Spleen (tissue), 11 donors: Measurements from ENCODE around the gene MTFR1L. TPM values are rescaled to one million over a fixed set of nuclear protein-coding genes. Genes with fewer than 3 reads are reported as not detected.

ENCODE experiments used
- DNase-seq: peaks from one replicate; pipeline ENCODE4 v3.0.0-alpha.2; 2020
- H3K27ac ChIP-seq, 8 donors: fragments of 200-600 bp; sonication (generic) in 7 of 8; 1 replicate in 4 of 8; 2 replicates in 4 of 8; pipeline versions ENCODE4 v1.5.0 to v1.8.0; 2016 to 2021; ENCODE audit warnings: inconsistent platforms in 4 of 8, mild to moderate bottlenecking in 4 of 8, moderate library complexity in 1 of 8
- H3K27me3 ChIP-seq, 7 donors: fragments of 200-600 bp; sonication (generic) in 6 of 7; replicated peaks in 1 of 7; 1 replicate in 4 of 7; 2 replicates in 3 of 7; pipeline versions ENCODE4 v1.5.0 to v1.8.0; 2016 to 2021; ENCODE audit warnings: inconsistent platforms in 3 of 7, mild to moderate bottlenecking in 1 of 7
- H3K36me3 ChIP-seq, 6 donors: fragments of 200-600 bp; sonication (generic) in 5 of 6; 1 replicate in 4 of 6; 2 replicates in 2 of 6; pipeline versions ENCODE4 v1.5.0 to v1.8.0; 2016 to 2021; ENCODE audit warnings: inconsistent platforms in 2 of 6
- H3K4me1 ChIP-seq, 6 donors: fragments of 200-600 bp; sonication (generic) in 5 of 6; 1 replicate in 3 of 6; 2 replicates in 3 of 6; pipeline versions ENCODE4 v1.5.0 to v1.8.0; 2016 to 2021; ENCODE audit warnings: inconsistent platforms in 3 of 6
- H3K4me3 ChIP-seq, 8 donors: fragments of 200-600 bp; sonication (generic) in 7 of 8; 1 replicate in 4 of 8; 2 replicates in 4 of 8; pipeline versions ENCODE4 v1.5.0 to v1.8.0; 2016 to 2021; ENCODE audit warnings: inconsistent platforms in 4 of 8, mild to moderate bottlenecking in 4 of 8, moderate library complexity in 2 of 8
- H3K9me3 ChIP-seq, 8 donors: fragments of 200-600 bp; sonication (generic) in 7 of 8; 1 replicate in 4 of 8; 2 replicates in 4 of 8; pipeline versions ENCODE4 v1.5.0 to v1.8.0; 2016 to 2021; ENCODE audit warnings: inconsistent platforms in 4 of 8
- CTCF ChIP-seq, 11 experiments: fragments of 200-600 bp in 7 of 11; fragments of 450-650 bp in 4 of 11; sonication (generic) in 4 of 11; IDR thresholded peaks in 8 of 11; conservative IDR thresholded peaks in 3 of 11; 1 replicate in 7 of 11; 2 replicates in 4 of 11; pipeline versions ENCODE4 v1.4.0 to v1.8.0; 2016 to 2021; ENCODE audit warnings: antibody characterized with exemption in 11 of 11, inconsistent platforms in 4 of 11, mild to moderate bottlenecking in 1 of 11
- POLR2A ChIP-seq, 3 donors: fragments of 450-650 bp; IDR thresholded peaks; one replicate each; pipeline ENCODE4 v1.5.1; 2017; ENCODE audit warnings: antibody characterized with exemption in 3 of 3, mild to moderate bottlenecking in 1 of 3
- POLR2AphosphoS5 ChIP-seq, 3 donors: sonication (generic); formaldehyde crosslinking; IDR thresholded peaks; one replicate each; pipeline ENCODE4 v1.5.1; 2017; ENCODE audit warnings: antibody characterized with exemption in 3 of 3
- WGBS, 5 donors: extraction: QIAGEN DNeasy Blood & Tissue Kit in 3 of 5; methylation state at CpG; one replicate each; pipeline versions ENCODE4 v1.1.5 to v1.1.7; 2013 to 2018; 5-methylcytosine and 5-hydroxymethylcytosine counted together
- intact Hi-C: fragments of 100-400 bp; cut with DNase I; formaldehyde crosslinking; loops from one replicate; pipeline ENCODE4 v1.15.0; 2023; ENCODE audit warnings: low total_unique reads
- polyA plus RNA-seq, 3 donors: library from polyadenylated mRNA; stranded (reverse); fragments of 200-250 nt; gene quantifications; one replicate each; pipeline ENCODE4 v1.2.1, GENCODE V29; 2013
- total RNA-seq, 7 donors: library from RNA; depleted of rRNA in 3 of 7; stranded (reverse); fragments of >200 nt in 3 of 7; fragmentation: NEBNext Ultra II Directional in 4 of 7; extraction: Animal tissue kit (Norgen Biotek cat#: 25700) in 4 of 7; gene quantifications; one replicate each; pipeline versions ENCODE4 v1.1.0 to v1.2.1, GENCODE V29; 2016 to 2021
- donor health status: healthy with polysubstance abuse.
- donor health status: DM: no; HTN: no; CAD: no; lungs with moderate emphysema.
- donor health status: DM: no; HTN: no; CAD: no.
- donor health status: Bipolar disorder and iron deficiency.
- donor health status: healthy.
- donor health status: DM: no; HTN: no; CAD: no.
- donor health status: DM: yes; HTN: yes; CAD: no.

Gene MTFR1L
- total and polyA plus RNA-seq, 10 donors: 32.1 to 74.7 (median 50.3) TPM

GRCh38 chr1:25790472-25790871 is 29.3 kb upstream of the MTFR1L start:
- intact Hi-C loops: no loop called here
- 87 to 89% (median 87%) methylated on average over 6 of the region's 6 CpGs for WGBS, 5 donors

GRCh38 chr1:25792115-25792514 is 27.6 kb upstream of the MTFR1L start:
- no peaks in the 10 kb centered on the region for H3K27me3 ChIP-seq
- intact Hi-C loops: no loop called here
- peaks cover 0 to 21% (median under 1%) of the 10 kb centered on the region in 6 donors for H3K36me3 ChIP-seq
- no peak overlapping the region for H3K27ac ChIP-seq
- peaks cover 5 to 18% (median 10%) of the 10 kb centered on the region in 6 donors for H3K4me1 ChIP-seq
- TF ChIP-seq CTCF (IDR thresholded peaks at IDR 0.05 in 8 of 11, conservative IDR thresholded peaks at IDR 0.05 in 3 of 11) (no peak), POLR2AphosphoS5 (IDR thresholded peaks at IDR 0.05) (no peak), POLR2A (IDR thresholded peaks at IDR 0.05) (no peak)
- no peak for DNase-seq
- no peaks in the 10 kb centered on the region for H3K9me3 ChIP-seq
- H3K4me3 ChIP-seq: no peak overlapping the region
- 63 to 70% (median 69%) methylated on average over 4 of the region's 4 CpGs for WGBS, 5 donors

More at GRCh38 chr1:25790472-25790871, 29.3 kb upstream of the MTFR1L start:
- H3K27me3 ChIP-seq: no peaks in the 10 kb centered on the region
- no peaks in the 10 kb centered on the region for H3K9me3 ChIP-seq
- TF ChIP-seq POLR2A (IDR thresholded peaks at IDR 0.05) (no peak), POLR2AphosphoS5 (IDR thresholded peaks at IDR 0.05) (no peak), CTCF (IDR thresholded peaks at IDR 0.05 in 8 of 11, conservative IDR thresholded peaks at IDR 0.05 in 3 of 11) (no peak)
- H3K27ac ChIP-seq: no peak overlapping the region
- no peak overlapping the region for H3K4me3 ChIP-seq
- peaks cover 0 to 2% (median 0%) of the 10 kb centered on the region in 6 donors for H3K4me1 ChIP-seq
- H3K36me3 ChIP-seq: peaks cover 0 to 33% (median 6%) of the 10 kb centered on the region in 6 donors
- no peak for DNase-seq

GRCh38 chr1:25793585-25794170 is 26.1 kb upstream of the MTFR1L start:
- intact Hi-C loops: no loop called here
- no peak for TF ChIP-seq POLR2A (IDR thresholded peaks at IDR 0.05)
- TF ChIP-seq POLR2AphosphoS5 (IDR thresholded peaks at IDR 0.05): no peak
- TF ChIP-seq CTCF (IDR thresholded peaks at IDR 0.05 in 8 of 11, conservative IDR thresholded peaks at IDR 0.05 in 3 of 11): no peak
- 61 to 84% (median 66%) methylated on average over 7 of the region's 7 CpGs for WGBS, 5 donors

GRCh38 chr1:25794325-25794724 is 25.4 kb upstream of the MTFR1L start:
- no peaks in the 10 kb centered on the region for H3K9me3 ChIP-seq
- H3K4me1 ChIP-seq: peaks cover 6 to 39% (median 19%) of the 10 kb centered on the region in 6 donors
- no peaks in the 10 kb centered on the region for H3K27me3 ChIP-seq
- WGBS, 5 donors: 64 to 80% (median 71%) methylated on average over 8 of the region's 8 CpGs
- DNase-seq: no peak
- peaks cover 0 to 4% (median 0%) of the 10 kb centered on the region in 6 donors for H3K36me3 ChIP-seq
- intact Hi-C loops: no loop called here
- peak in 1 of 3 donors; percentile 33 for TF ChIP-seq POLR2AphosphoS5 (IDR thresholded peaks at IDR 0.05)
- TF ChIP-seq POLR2A (IDR thresholded peaks at IDR 0.05): no peak
- no peak for TF ChIP-seq CTCF (IDR thresholded peaks at IDR 0.05 in 8 of 11, conservative IDR thresholded peaks at IDR 0.05 in 3 of 11)
- H3K27ac ChIP-seq: peak overlapping the region in 5 of 8 donors; percentile 11 to 42 (median 16)
- H3K4me3 ChIP-seq: no peak overlapping the region

More at GRCh38 chr1:25793585-25794170, 26.1 kb upstream of the MTFR1L start:
- DNase-seq: no peak
- Histone ChIP-seq H3K27ac (peak overlapping the region in 5 of 8 donors; percentile 11 to 42 (median 16)), H3K9me3 (no peaks in the 10 kb centered on the region), H3K36me3 (peaks cover 0 to 9% (median 0%) of the 10 kb centered on the region in 6 donors), H3K4me1 (peaks cover 5 to 34% (median 14%) of the 10 kb centered on the region in 6 donors), H3K27me3 (no peaks in the 10 kb centered on the region), H3K4me3 (no peak overlapping the region)
